H9 (cell line): ENCODE measurements around the gene PRICKLE3. TPM values are rescaled to one million over a fixed set of nuclear protein-coding genes. Genes with fewer than 3 reads are reported as not detected.
"Not testable (repeated sequence)": the region's sequence is repeated elsewhere in the genome, so short reads cannot be mapped to it uniquely, and the experiment has no call there.

Source experiments
- DNase-seq: peaks from one replicate; pipeline ENCODE4 v3.0.0-alpha.2; 2017
- H2AFZ ChIP-seq: one replicate; pipeline ENCODE4 v1.6.1; 2013; ENCODE audit warnings: mild to moderate bottlenecking, low read length, control low read depth, moderate library complexity
- H2AK5ac ChIP-seq: 2 replicates; pipeline ENCODE4 v1.6.1; 2013; ENCODE audit warnings: low read length, control low read depth, mixed read lengths; ENCODE audit not compliant: insufficient read length
- H2BK120ac ChIP-seq: one replicate; pipeline ENCODE4 v1.6.1; 2013; ENCODE audit warnings: low read depth, mild to moderate bottlenecking, low read length, control low read depth, inconsistent platforms; ENCODE audit not compliant: poor library complexity, severe bottlenecking
- H2BK12ac ChIP-seq: 2 replicates; pipeline ENCODE4 v1.6.1; 2013; ENCODE audit warnings: low read length, control low read depth, mixed read lengths, low read depth; ENCODE audit not compliant: insufficient read length
- H2BK15ac ChIP-seq: 2 replicates; pipeline ENCODE4 v1.6.1; 2013; ENCODE audit warnings: low read depth, low read length, control low read depth
- H2BK20ac ChIP-seq: one replicate; pipeline ENCODE4 v1.6.1; 2013; ENCODE audit warnings: low read depth, mild to moderate bottlenecking, low read length, control low read depth, inconsistent platforms; ENCODE audit not compliant: poor library complexity, severe bottlenecking
- H2BK5ac ChIP-seq: 2 replicates; pipeline ENCODE4 v1.6.1; 2013; ENCODE audit warnings: low read length, control low read depth, mixed read lengths; ENCODE audit not compliant: insufficient read length
- H3K14ac ChIP-seq: 2 replicates; pipeline ENCODE4 v1.6.1; 2013; ENCODE audit warnings: low read length, control low read depth; ENCODE audit not compliant: insufficient read depth
- H3K18ac ChIP-seq: 2 replicates; pipeline ENCODE4 v1.6.1; 2013; ENCODE audit warnings: low read depth, mild to moderate bottlenecking, mixed read lengths, low read length, control low read depth; ENCODE audit not compliant: insufficient read length
- H3K23ac ChIP-seq: 2 replicates; pipeline ENCODE4 v1.6.1; 2013; ENCODE audit warnings: low read length, control low read depth, mixed read lengths, low read depth; ENCODE audit not compliant: insufficient read length
- H3K23me2 ChIP-seq: 2 replicates; pipeline ENCODE4 v1.6.1; 2013; ENCODE audit warnings: low read depth, mild to moderate bottlenecking, mixed read lengths, low read length, control low read depth; ENCODE audit not compliant: insufficient read length, poor library complexity, severe bottlenecking
- H3K27ac ChIP-seq: 2 replicates; pipeline ENCODE4 v1.5.1; 2013; ENCODE audit warnings: low read length, control low read depth, mixed read lengths, low read depth; ENCODE audit not compliant: insufficient read length
- H3K27me3 ChIP-seq: 2 replicates; pipeline ENCODE4 v1.6.1; 2013; ENCODE audit warnings: low read length, control low read depth, inconsistent platforms; ENCODE audit not compliant: insufficient read depth
- H3K4ac ChIP-seq: 2 replicates; pipeline ENCODE4 v1.6.1; 2013; ENCODE audit warnings: low read depth, mild to moderate bottlenecking, control low read depth, inconsistent platforms, low read length, moderate library complexity
- H3K4me1 ChIP-seq: 2 replicates; pipeline ENCODE4 v1.6.1; 2013; ENCODE audit warnings: low read length, control low read depth, inconsistent platforms; ENCODE audit not compliant: insufficient read depth
- H3K4me2 ChIP-seq: 2 replicates; pipeline ENCODE4 v1.6.1; 2013; ENCODE audit warnings: low read length, control low read depth, mixed read lengths; ENCODE audit not compliant: insufficient read length, insufficient read depth
- H3K56ac ChIP-seq: 2 replicates; pipeline ENCODE4 v1.6.1; 2013; ENCODE audit warnings: low read depth, mild to moderate bottlenecking, mixed read lengths, low read length, control low read depth; ENCODE audit not compliant: insufficient read length
- H3K79me1 ChIP-seq: 2 replicates; pipeline ENCODE4 v1.6.1; 2013; ENCODE audit warnings: low read depth, mild to moderate bottlenecking, moderate library complexity, low read length, control low read depth, inconsistent platforms; ENCODE audit not compliant: insufficient read depth, poor library complexity, severe bottlenecking
- H3K79me2 ChIP-seq: 2 replicates; pipeline ENCODE4 v1.6.1; 2013; ENCODE audit warnings: low read length, control low read depth, inconsistent platforms; ENCODE audit not compliant: insufficient read depth
- H3K9ac ChIP-seq: 2 replicates; pipeline ENCODE4 v1.6.1; 2013; ENCODE audit warnings: low read length, control low read depth, mixed read lengths; ENCODE audit not compliant: insufficient read length; ENCODE audit errors: extremely low read depth
- H3K9me3 ChIP-seq: one replicate; pipeline ENCODE4 v1.6.1; 2013; ENCODE audit warnings: low read depth, low read length, inconsistent platforms; ENCODE audit not compliant: control insufficient read depth
- H3T11ph ChIP-seq: one replicate; pipeline ENCODE4 v1.6.1; 2013; ENCODE audit warnings: mild to moderate bottlenecking, low read length, control low read depth, inconsistent platforms
- H4K20me1 ChIP-seq: one replicate; pipeline ENCODE4 v1.6.1; 2013; ENCODE audit not compliant: control insufficient read depth, insufficient read length, insufficient read depth
- H4K5ac ChIP-seq: 2 replicates; pipeline ENCODE4 v1.6.1; 2013; ENCODE audit warnings: low read depth, mild to moderate bottlenecking, mixed read lengths, low read length, control low read depth; ENCODE audit not compliant: insufficient read length
- H4K8ac ChIP-seq: replicated peaks from 2 replicates; pipeline ENCODE4 v1.6.1; 2013; ENCODE audit warnings: low read length, control low read depth, mixed read lengths, low read depth; ENCODE audit not compliant: insufficient read length
- H4K91ac ChIP-seq: 2 replicates; pipeline ENCODE4 v1.6.1; 2013; ENCODE audit warnings: low read depth, mild to moderate bottlenecking, moderate library complexity, mixed read lengths, low read length, control low read depth; ENCODE audit not compliant: insufficient read length
- H3K27ac Mint-ChIP-seq, 3 experiments: 2 replicates in 2 of 3; 3 replicates in 1 of 3; pipeline ENCODE4 v1.8.0; 2020 to 2021; ENCODE audit warnings: mixed read lengths in 3 of 3, mild to moderate bottlenecking in 1 of 3, moderate library complexity in 1 of 3
- H3K27me3 Mint-ChIP-seq: 2 replicates; pipeline ENCODE4 v1.8.0; 2021; ENCODE audit warnings: low read depth, mild to moderate bottlenecking, moderate library complexity, mixed read lengths
- H3K36me3 Mint-ChIP-seq, 3 experiments: 2 replicates in 2 of 3; 3 replicates in 1 of 3; pipeline ENCODE4 v1.8.0; 2020 to 2021; ENCODE audit warnings: low read depth in 3 of 3, mixed read lengths in 3 of 3; ENCODE audit not compliant: insufficient read depth in 1 of 3
- H3K4me1 Mint-ChIP-seq, 2 experiments: 2 replicates each; pipeline ENCODE4 v1.8.0; 2020; ENCODE audit warnings: mixed read lengths in 2 of 2
- H3K4me3 Mint-ChIP-seq, 2 experiments: 2 replicates in 1 of 2; 3 replicates in 1 of 2; pipeline ENCODE4 v1.8.0; 2020 to 2021; ENCODE audit warnings: mild to moderate bottlenecking in 2 of 2, mixed read lengths in 2 of 2, moderate library complexity in 1 of 2
- H3K9me3 Mint-ChIP-seq, 2 experiments: 2 replicates in 1 of 2; 3 replicates in 1 of 2; pipeline ENCODE4 v1.8.0; 2020; ENCODE audit warnings: mild to moderate bottlenecking in 2 of 2, mixed read lengths in 2 of 2, moderate library complexity in 1 of 2
- WGBS: extraction: QIAGEN DNeasy Blood & Tissue Kit; methylation state at CpG from one replicate; pipeline ENCODE4 v1.1.7; 2013; ENCODE audit warnings: missing lambda C conversion rate, low lambda C conversion rate, mixed read lengths; ENCODE audit not compliant: insufficient read length; ENCODE audit errors: extremely low coverage; 5-methylcytosine and 5-hydroxymethylcytosine counted together
- total RNA-seq: library from RNA; stranded (reverse); gene quantifications from 2 replicates; pipeline ENCODE4 v1.2.1, GENCODE V29; 2021

Gene PRICKLE3
- total RNA-seq, 1 experiment from 2014 or later: 9.7 TPM

- H3K27ac Mint-ChIP-seq, H3K27me3 Mint-ChIP-seq: not testable (repeated sequence)
- WGBS: no CpG with 5 or more reads among the region's 21 CpGs
Observed at GRCh38 chrX:49148390-49149100, 37.6 kb downstream of the PRICKLE3 start.

More at GRCh38 chrX:49148390-49149100, 37.6 kb downstream of the PRICKLE3 start:
- H3K9me3 Mint-ChIP-seq: peaks cover 58 to 59% of the 10 kb centered on the region in 2 experiments
- H3K4me1 Mint-ChIP-seq, H3K9ac ChIP-seq, H2BK12ac ChIP-seq, H3K56ac ChIP-seq, H2BK20ac ChIP-seq, H3K79me2 ChIP-seq, H3K4me1 ChIP-seq, H3K23me2 ChIP-seq, H3K79me1 ChIP-seq, H3K4me3 Mint-ChIP-seq, H3K36me3 Mint-ChIP-seq, H3K4me2 ChIP-seq, H4K20me1 ChIP-seq, H3T11ph ChIP-seq, H2AK5ac ChIP-seq, H3K14ac ChIP-seq, H3K18ac ChIP-seq, H4K91ac ChIP-seq, H2BK15ac ChIP-seq, H3K27me3 ChIP-seq, H2AFZ ChIP-seq, DNase-seq, H3K4ac ChIP-seq, H4K8ac ChIP-seq, H3K23ac ChIP-seq, H3K27ac ChIP-seq, H4K5ac ChIP-seq, H2BK5ac ChIP-seq, H2BK120ac ChIP-seq: not testable (repeated sequence)
- H3K9me3 ChIP-seq: peaks cover 11% of the 10 kb centered on the region
